A549 (cell line): ENCODE data around the gene GMCL2. TPM values are rescaled to one million over a fixed set of nuclear protein-coding genes. Genes with fewer than 3 reads are reported as not detected.
A peak's percentile ranks its signal among the peaks of the same experiment; 100 is the strongest.

ENCODE experiments used
- ATAC-seq, 2 experiments: fragments of 200-7000 bp in 1 of 2; fragments of >200 bp in 1 of 2; cut with Nextera tagmentation in 1 of 2; cut with Tn5 transposase in 1 of 2; 3 replicates each; pipeline versions ENCODE4 v1.8.0 to v1.9.1; 2018 to 2020; ENCODE audit warnings: mild to moderate bottlenecking in 1 of 2, moderate library complexity in 1 of 2
- CTCF ChIA-PET: fragments of 300-600 bp; sonication (Branson Sonifier 250); formaldehyde crosslinking; extraction: SDS; loops from one replicate; lab custom pipeline; 2021; ENCODE audit warnings: antibody characterized with exemption, inconsistent platforms; lab: Yijun Ruan, JAX
- POLR2A ChIA-PET: fragments of 350-600 bp; formaldehyde crosslinking; extraction: SDS; loops from one replicate; lab custom pipeline; 2021; ENCODE audit warnings: antibody characterized with exemption, inconsistent platforms; lab: Yijun Ruan, JAX
- DNase-seq, 2 experiments: peaks; one replicate each; pipeline versions ENCODE4 v3.0.0 to v3.0.0-alpha.2; 2011 to 2016; ENCODE audit warnings: low read depth in 1 of 2, low spot score in 1 of 2
- FAIRE-seq: peaks from 2 replicates; lab custom pipeline; 2011; peaks lifted over from hg19 to GRCh38; lab: Jason Lieb, UNC
- H3K27ac ChIP-seq, 2 experiments: fragments of >200 bp; sonication (Bioruptor Twin); formaldehyde crosslinking; 3 replicates each; pipeline ENCODE4 v1.5.1; 2016 to 2017
- H3K4me1 ChIP-seq: fragments of >200 bp; sonication (Bioruptor Twin); formaldehyde crosslinking; 3 replicates; pipeline ENCODE4 v1.6.1; 2016
- H3K4me2 ChIP-seq: fragments of >200 bp; sonication (Bioruptor Twin); formaldehyde crosslinking; 3 replicates; pipeline ENCODE4 v1.6.1; 2016
- H3K4me3 ChIP-seq: fragments of >200 bp; sonication (Bioruptor Twin); formaldehyde crosslinking; 3 replicates; pipeline ENCODE4 v1.5.1; 2016
- H3K9me3 ChIP-seq: fragments of >200 bp; sonication (Bioruptor Twin); formaldehyde crosslinking; 3 replicates; pipeline ENCODE4 v1.6.1; 2016
- BCL3 ChIP-seq: fragments of >200 bp; sonication (Bioruptor Twin); formaldehyde crosslinking; IDR thresholded peaks from 3 replicates; pipeline ENCODE4 v1.6.1; 2016
- CBX2 ChIP-seq: fragments of 200-600 bp; sonication (generic); IDR thresholded peaks from 2 replicates; pipeline ENCODE4 v1.6.1; 2016; ENCODE audit warnings: low read depth, mild to moderate bottlenecking, borderline replicate concordance
- CHD2 ChIP-seq: fragments of 150-350 bp; IDR thresholded peaks from 2 replicates; pipeline ENCODE4 v1.6.1; 2014; ENCODE audit warnings: low read length; ENCODE audit not compliant: partially characterized antibody
- CTCF ChIP-seq: fragments of >200 bp; sonication (Bioruptor Twin); formaldehyde crosslinking; IDR thresholded peaks from 3 replicates; pipeline ENCODE4 v1.5.1; 2016
- E2F6 ChIP-seq: IDR thresholded peaks from 2 replicates; pipeline ENCODE4 v1.6.1; 2012; ENCODE audit warnings: low read depth, borderline replicate concordance
- EHF ChIP-seq: fragments of 250-450 bp; sonication (Bioruptor Pico); IDR thresholded peaks from 2 replicates; pipeline ENCODE4 v1.5.0; 2020; ENCODE audit warnings: mild to moderate bottlenecking
- FOXS1 ChIP-seq: fragments of 250-450 bp; sonication (Bioruptor Pico); IDR thresholded peaks from 2 replicates; pipeline ENCODE4 v1.5.0; 2020; ENCODE audit warnings: mild to moderate bottlenecking, moderate library complexity
- GATA3 ChIP-seq: IDR thresholded peaks from 2 replicates; pipeline ENCODE4 v1.6.1; 2012; ENCODE audit warnings: borderline replicate concordance
- HOXA7 ChIP-seq: fragments of 250-450 bp; sonication (Bioruptor Pico); IDR thresholded peaks from 2 replicates; pipeline ENCODE4 v1.5.0; 2020; ENCODE audit warnings: mild to moderate bottlenecking, moderate library complexity
- JUN ChIP-seq, 2 experiments: fragments of >200 bp; sonication (Bioruptor Twin); formaldehyde crosslinking; IDR thresholded peaks; 2 replicates in 1 of 2; 3 replicates in 1 of 2; pipeline ENCODE4 v1.6.1; 2016 to 2017
- KDM1A ChIP-seq: fragments of 200-600 bp; sonication (generic); IDR thresholded peaks from 2 replicates; pipeline ENCODE4 v1.6.1; 2016; ENCODE audit warnings: low read depth, mild to moderate bottlenecking
- KDM5A ChIP-seq: fragments of 200-600 bp; sonication (generic); IDR thresholded peaks from 2 replicates; pipeline ENCODE4 v1.6.1; 2016; ENCODE audit warnings: antibody characterized with exemption, mild to moderate bottlenecking
- MYC ChIP-seq: IDR thresholded peaks from 2 replicates; pipeline ENCODE4 v1.6.1; 2012; ENCODE audit warnings: mild to moderate bottlenecking, inconsistent platforms, low read length, improper control_type of control experiment, borderline replicate concordance
- PBX3 ChIP-seq: IDR thresholded peaks from 2 replicates; pipeline ENCODE4 v1.6.1; 2012
- PHF8 ChIP-seq: fragments of 200-600 bp; sonication (generic); IDR thresholded peaks from 2 replicates; pipeline ENCODE4 v1.6.1; 2016; ENCODE audit warnings: low read depth, mild to moderate bottlenecking, antibody characterized with exemption, moderate library complexity, borderline replicate concordance
- RCOR1 ChIP-seq: fragments of 150-350 bp; IDR thresholded peaks from 2 replicates; pipeline ENCODE4 v1.6.1; 2014; ENCODE audit warnings: antibody characterized with exemption, low read length, low read depth
- RNF2 ChIP-seq: fragments of 200-600 bp; sonication (generic); IDR thresholded peaks from 2 replicates; pipeline ENCODE4 v1.6.1; 2016; ENCODE audit warnings: low read depth, mild to moderate bottlenecking, antibody characterized with exemption, moderate library complexity, borderline replicate concordance
- SMC3 ChIP-seq: fragments of >200 bp; sonication (Bioruptor Twin); formaldehyde crosslinking; IDR thresholded peaks from 3 replicates; pipeline ENCODE4 v1.6.1; 2018; ENCODE audit warnings: inconsistent platforms
- SREBF2 ChIP-seq: fragments of 450-650 bp; IDR thresholded peaks from 2 replicates; pipeline ENCODE4 v1.6.1; 2014; ENCODE audit warnings: mild to moderate bottlenecking, moderate library complexity
- TFCP2L1 ChIP-seq: fragments of 250-450 bp; sonication (Bioruptor Pico); IDR thresholded peaks from 2 replicates; pipeline ENCODE4 v1.5.0; 2021; ENCODE audit warnings: mild to moderate bottlenecking
- ZSCAN20 ChIP-seq: fragments of 250-450 bp; sonication (Bioruptor Pico); IDR thresholded peaks from 2 replicates; pipeline ENCODE4 v1.8.0; 2022; ENCODE audit warnings: mild to moderate bottlenecking, moderate library complexity
- WGBS: methylation state at CpG from one replicate; pipeline ENCODE4 v1.1.6; 2017; ENCODE audit errors: missing lambda C conversion rate; 5-methylcytosine and 5-hydroxymethylcytosine counted together
- polyA plus RNA-seq, 4 experiments: library from polyadenylated mRNA; depleted of rRNA in 3 of 4; stranded (reverse); fragments of >200 nt; fragmentation: RNase III in 1 of 4; extraction: RNeasy Plus Mini Kit Qiagen cat#74134 plus additional on column Dnase treatment in 1 of 4; gene quantifications; 2 replicates in 3 of 4; 3 replicates in 1 of 4; pipeline ENCODE4 v1.2.3, GENCODE V29; 2011 to 2017

The GMCL2 gene
- polyA plus RNA-seq, 2 of the 4 experiments (the other 2 are of a cell fraction) = not detected

GRCh38 chr5:178150977-178151734, 36.0 kb downstream of the GMCL2 start:
- H3K9me3 ChIP-seq = no peaks in the 10 kb centered on the region
- POLR2A ChIA-PET = no interaction called here
- TF ChIP-seq MYC = no peak
- TF ChIP-seq JUN (IDR thresholded peaks at IDR 0.05) = peak in 1 of 2 experiments; percentile 38; a peak in 1 of 5 replicates
- H3K27ac ChIP-seq = no peak overlapping the region
- CTCF ChIA-PET = interaction anchor here (0.6 to 9.3 kb wide), 5 partner anchors 10 to 74 kb away, joined by 3 to 174 read pairs (median 4); no protein-coding TSS in a partner anchor
- DNase-seq (peak in 1 of 2 experiments; percentile 27), ATAC-seq (no peak; a peak in 1 of 6 replicates), FAIRE-seq (no peak)
- no peak overlapping the region for H3K4me3 ChIP-seq
- WGBS = 81% methylated on average over 11 of the region's 11 CpGs
- H3K4me2 ChIP-seq = no peak overlapping the region
- peaks cover 20% of the 10 kb centered on the region for H3K4me1 ChIP-seq

- H3K9me3 ChIP-seq = no peaks in the 10 kb centered on the region
- H3K4me2 ChIP-seq = no peak overlapping the region
- ATAC-seq (no peak), FAIRE-seq (no peak), DNase-seq (no peak)
- ChIA-PET POLR2A (no interaction called here), CTCF (interaction anchor here (0.6 to 9.3 kb wide), 8 partner anchors 11 to 73 kb away, joined by 3 to 174 read pairs (median 4); no protein-coding TSS in a partner anchor)
- H3K4me3 ChIP-seq = no peak overlapping the region
- no peak overlapping the region for H3K27ac ChIP-seq
- WGBS = 96% methylated on average over 11 of the region's 11 CpGs
- H3K4me1 ChIP-seq = peaks cover 18% of the 10 kb centered on the region
- TF ChIP-seq MYC (no peak), BCL3 (no peak), CTCF (no peak), ZSCAN20 (no peak), E2F6 (no peak), RCOR1 (no peak), SREBF2 (no peak), KDM5A (no peak), KDM1A (no peak)
Observed at GRCh38 chr5:178149199-178149932, 37.8 kb downstream of the GMCL2 start.

GRCh38 chr5:178147406-178147805, 39.8 kb downstream of the GMCL2 start:
- Histone ChIP-seq H3K4me2 (no peak overlapping the region), H3K4me1 (peaks cover 12% of the 10 kb centered on the region; the same call in 2 of the 3 replicates)
- ChIA-PET POLR2A (no interaction called here), CTCF (interaction anchor here (1.3 to 9.3 kb wide), 6 partner anchors 10 to 71 kb away, joined by 3 to 174 read pairs (median 8); no protein-coding TSS in a partner anchor)
- TF ChIP-seq HOXA7 (CRISPR knock-in tag) (no peak), CHD2 (no peak), EHF (no peak), RNF2 (no peak), GATA3 (no peak), PBX3 (no peak), CBX2 (no peak), FOXS1 (CRISPR knock-in tag) (no peak), SMC3 (no peak), PHF8 (no peak), TFCP2L1 (CRISPR knock-in tag) (no peak), SREBF2 (no peak)
- TF ChIP-seq, all 56 proteins: peak for 0
- ATAC-seq (no peak), DNase-seq (no peak), FAIRE-seq (no peak)
- Histone ChIP-seq H3K9me3 (no peaks in the 10 kb centered on the region), H3K27ac (no peak overlapping the region), H3K4me3 (no peak overlapping the region)
- WGBS = 88% methylated on average over 15 of the region's 15 CpGs
